22Rv1 (cell line): ENCODE measurements around the gene CSMD2.

Experiments
- ZFX ChIP-seq: fragments of 450-650 bp; IDR thresholded peaks from 2 replicates; pipeline ENCODE4 v1.6.1; 2017; ENCODE audit warnings: antibody characterized with exemption, borderline replicate concordance
- TF ChIP-seq, protein P1 (sequence below): fragments of 450-650 bp; IDR thresholded peaks from 2 replicates; pipeline ENCODE4 v1.5.1; 2017; ENCODE audit warnings: mild to moderate bottlenecking

DNA sequence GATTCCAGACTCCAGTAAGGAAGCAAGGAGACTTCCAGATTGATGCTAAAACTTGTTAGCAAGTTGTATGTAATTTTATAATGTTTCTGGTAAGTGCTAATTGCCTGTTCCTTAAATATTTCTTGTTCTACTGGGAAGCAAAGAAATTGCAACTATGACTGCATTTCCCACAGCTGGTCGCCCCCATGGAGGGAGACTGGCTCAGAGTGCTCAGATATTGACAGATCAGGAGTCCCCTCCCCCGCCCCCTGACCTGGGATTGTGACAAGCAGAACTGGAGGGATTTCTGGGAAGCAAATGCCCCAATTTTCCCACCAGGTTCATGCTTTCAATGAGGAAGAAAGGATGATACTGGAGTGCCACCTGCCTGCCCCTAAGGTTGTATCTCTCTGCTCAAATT lies 383.4 kb downstream of the CSMD2 start:
- TF ChIP-seq, protein P1, sequence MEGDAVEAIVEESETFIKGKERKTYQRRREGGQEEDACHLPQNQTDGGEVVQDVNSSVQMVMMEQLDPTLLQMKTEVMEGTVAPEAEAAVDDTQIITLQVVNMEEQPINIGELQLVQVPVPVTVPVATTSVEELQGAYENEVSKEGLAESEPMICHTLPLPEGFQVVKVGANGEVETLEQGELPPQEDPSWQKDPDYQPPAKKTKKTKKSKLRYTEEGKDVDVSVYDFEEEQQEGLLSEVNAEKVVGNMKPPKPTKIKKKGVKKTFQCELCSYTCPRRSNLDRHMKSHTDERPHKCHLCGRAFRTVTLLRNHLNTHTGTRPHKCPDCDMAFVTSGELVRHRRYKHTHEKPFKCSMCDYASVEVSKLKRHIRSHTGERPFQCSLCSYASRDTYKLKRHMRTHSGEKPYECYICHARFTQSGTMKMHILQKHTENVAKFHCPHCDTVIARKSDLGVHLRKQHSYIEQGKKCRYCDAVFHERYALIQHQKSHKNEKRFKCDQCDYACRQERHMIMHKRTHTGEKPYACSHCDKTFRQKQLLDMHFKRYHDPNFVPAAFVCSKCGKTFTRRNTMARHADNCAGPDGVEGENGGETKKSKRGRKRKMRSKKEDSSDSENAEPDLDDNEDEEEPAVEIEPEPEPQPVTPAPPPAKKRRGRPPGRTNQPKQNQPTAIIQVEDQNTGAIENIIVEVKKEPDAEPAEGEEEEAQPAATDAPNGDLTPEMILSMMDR = no peak
- TF ChIP-seq ZFX = no peak
